Measurements from ENCODE around the gene CD248. TPM values are rescaled to one million over a fixed set of nuclear protein-coding genes. Genes with fewer than 3 reads are reported as not detected.
A peak's percentile ranks its signal among the peaks of the same experiment; 100 is the strongest.

Gene CD248
- total RNA-seq, 1 donor from 2014 or later = 58.8 TPM

DNA sequence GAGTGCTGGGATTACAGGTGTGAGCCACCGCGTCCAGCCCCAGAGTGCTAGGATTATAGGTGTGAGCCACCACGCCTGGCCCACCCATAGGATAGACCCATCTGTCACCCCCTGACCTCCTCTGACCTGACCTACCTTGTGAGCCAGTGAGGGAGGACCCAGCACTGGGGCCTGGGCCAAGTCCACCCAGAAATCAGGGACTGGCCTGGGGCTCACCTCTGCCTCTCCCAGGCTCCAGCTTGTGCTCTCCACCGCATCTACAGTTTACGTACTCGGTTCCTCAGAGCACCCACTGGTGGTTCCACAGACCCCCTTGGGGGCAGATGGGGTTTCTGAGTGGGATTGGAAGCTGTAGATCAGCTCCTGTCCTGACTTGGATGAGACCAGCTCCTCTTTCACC is 48.3 kb upstream of the CD248 start:
- Histone ChIP-seq H3K4me1 (ENCODE audit: insufficient read depth, low read length) (peaks cover 4% of the 10 kb centered on the region), H3K9me3 (ENCODE audit: insufficient read depth, low read depth, low read length) (no peaks in the 10 kb centered on the region), H2AFZ (ENCODE audit: low read depth, low read length) (no peak overlapping the region), H3K27ac (ENCODE audit: low read depth, low read length) (no peak overlapping the region), H3K36me3 (ENCODE audit: insufficient read depth, low read length) (no peaks in the 10 kb centered on the region), H3K9ac (ENCODE audit: low read length) (no peak overlapping the region), H3K4me3 (ENCODE audit: insufficient read depth, low read depth, low read length) (no peak overlapping the region), H4K20me1 (ENCODE audit: insufficient read depth, low read length) (no peaks in the 10 kb centered on the region), H3K4me2 (ENCODE audit: low read length) (no peak overlapping the region), H3K27me3 (ENCODE audit: insufficient read depth, low read length) (no peaks in the 10 kb centered on the region), H3K79me2 (ENCODE audit: insufficient read depth, low read length) (no peaks in the 10 kb centered on the region)
- DNase-seq (ENCODE audit: low read depth) = no peak
- Mint-ChIP-seq H3K9me3 (ENCODE audit: unreplicated experiment) (no peaks in the 10 kb centered on the region), H3K4me3 (ENCODE audit: unreplicated experiment) (no peak overlapping the region), H3K27ac (ENCODE audit: unreplicated experiment) (no peak overlapping the region), H3K36me3 (ENCODE audit: low read depth, unreplicated experiment) (peaks cover 7% of the 10 kb centered on the region), H3K4me1 (ENCODE audit: low read depth, unreplicated experiment) (peaks cover 10% of the 10 kb centered on the region), H3K27me3 (ENCODE audit: low read depth, unreplicated experiment) (no peaks in the 10 kb centered on the region)
- TF ChIP-seq, protein P1, sequence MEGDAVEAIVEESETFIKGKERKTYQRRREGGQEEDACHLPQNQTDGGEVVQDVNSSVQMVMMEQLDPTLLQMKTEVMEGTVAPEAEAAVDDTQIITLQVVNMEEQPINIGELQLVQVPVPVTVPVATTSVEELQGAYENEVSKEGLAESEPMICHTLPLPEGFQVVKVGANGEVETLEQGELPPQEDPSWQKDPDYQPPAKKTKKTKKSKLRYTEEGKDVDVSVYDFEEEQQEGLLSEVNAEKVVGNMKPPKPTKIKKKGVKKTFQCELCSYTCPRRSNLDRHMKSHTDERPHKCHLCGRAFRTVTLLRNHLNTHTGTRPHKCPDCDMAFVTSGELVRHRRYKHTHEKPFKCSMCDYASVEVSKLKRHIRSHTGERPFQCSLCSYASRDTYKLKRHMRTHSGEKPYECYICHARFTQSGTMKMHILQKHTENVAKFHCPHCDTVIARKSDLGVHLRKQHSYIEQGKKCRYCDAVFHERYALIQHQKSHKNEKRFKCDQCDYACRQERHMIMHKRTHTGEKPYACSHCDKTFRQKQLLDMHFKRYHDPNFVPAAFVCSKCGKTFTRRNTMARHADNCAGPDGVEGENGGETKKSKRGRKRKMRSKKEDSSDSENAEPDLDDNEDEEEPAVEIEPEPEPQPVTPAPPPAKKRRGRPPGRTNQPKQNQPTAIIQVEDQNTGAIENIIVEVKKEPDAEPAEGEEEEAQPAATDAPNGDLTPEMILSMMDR (IDR thresholded peaks at IDR 0.05; ENCODE audit: insufficient read depth, low read depth, low read length) = no peak
- no peak for TF ChIP-seq EZH2 (IDR thresholded peaks at IDR 0.05; ENCODE audit: insufficient read depth, low read length)
- no peak for FAIRE-seq

DNA sequence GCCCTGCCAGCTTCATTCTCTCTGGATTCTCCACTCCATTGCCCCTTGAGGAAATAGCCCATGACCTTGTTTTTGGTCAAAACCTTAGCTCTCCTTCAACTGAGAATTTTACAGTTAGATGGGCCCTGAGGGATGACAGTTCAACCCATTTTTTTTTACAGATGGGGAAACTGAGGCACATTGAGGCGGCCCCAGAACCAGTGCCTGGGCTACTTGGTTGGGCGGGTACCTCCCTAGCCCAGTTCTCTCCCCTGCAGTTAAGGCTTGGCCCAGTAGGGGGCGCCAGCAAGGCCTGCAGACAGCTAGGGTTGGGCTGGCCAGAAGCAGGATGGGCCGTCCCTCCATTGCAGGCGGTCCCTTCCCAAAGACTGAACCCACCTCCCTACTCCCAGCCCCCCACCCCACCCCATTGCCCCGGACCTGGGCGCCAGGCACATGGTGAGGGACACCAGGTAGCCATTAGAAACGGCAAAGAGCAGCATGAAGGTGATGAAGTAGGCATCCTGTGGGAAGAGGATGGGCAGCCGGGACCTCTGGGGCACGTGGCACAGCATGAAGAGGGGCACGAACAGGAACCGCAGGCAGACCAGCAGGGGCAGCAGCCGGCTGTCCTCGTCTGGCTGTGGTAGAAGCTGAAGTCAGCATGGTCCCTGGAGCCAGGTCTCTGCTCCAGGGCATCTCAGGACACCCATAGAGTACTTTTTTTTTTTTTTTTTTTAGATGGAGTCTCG is 47.1 kb upstream of the CD248 start:
- no peaks in the 10 kb centered on the region for H3K9me3 ChIP-seq (ENCODE audit: insufficient read depth, low read depth, low read length)
- H3K4me1 Mint-ChIP-seq (ENCODE audit: low read depth, unreplicated experiment) = peaks cover 5% of the 10 kb centered on the region
- H3K27ac Mint-ChIP-seq (ENCODE audit: unreplicated experiment) = no peak overlapping the region
- DNase-seq (ENCODE audit: low read depth) (no peak), FAIRE-seq (no peak)
- H3K4me1 ChIP-seq (ENCODE audit: insufficient read depth, low read length) = no peaks in the 10 kb centered on the region
- no peak overlapping the region for H3K4me3 Mint-ChIP-seq (ENCODE audit: unreplicated experiment)
- H2AFZ ChIP-seq (ENCODE audit: low read depth, low read length) = no peak overlapping the region
- H3K4me2 ChIP-seq (ENCODE audit: low read length) = no peak overlapping the region
- no peaks in the 10 kb centered on the region for H3K27me3 Mint-ChIP-seq (ENCODE audit: low read depth, unreplicated experiment)
- H3K9ac ChIP-seq (ENCODE audit: low read length) = no peak overlapping the region
- no peaks in the 10 kb centered on the region for H3K9me3 Mint-ChIP-seq (ENCODE audit: unreplicated experiment)
- peaks cover 7% of the 10 kb centered on the region for H3K36me3 Mint-ChIP-seq (ENCODE audit: low read depth, unreplicated experiment)
- H3K27ac ChIP-seq (ENCODE audit: low read depth, low read length) = no peak overlapping the region
- no peaks in the 10 kb centered on the region for H4K20me1 ChIP-seq (ENCODE audit: insufficient read depth, low read length)
- H3K27me3 ChIP-seq (ENCODE audit: insufficient read depth, low read length) = no peaks in the 10 kb centered on the region
- TF ChIP-seq, protein P1 (IDR thresholded peaks at IDR 0.05; ENCODE audit: insufficient read depth, low read depth, low read length) = peak; percentile 29
- no peak for TF ChIP-seq EZH2 (IDR thresholded peaks at IDR 0.05; ENCODE audit: insufficient read depth, low read length)
- H3K4me3 ChIP-seq (ENCODE audit: insufficient read depth, low read depth, low read length) = no peak overlapping the region
- no peaks in the 10 kb centered on the region for H3K36me3 ChIP-seq (ENCODE audit: insufficient read depth, low read length)
- H3K79me2 ChIP-seq (ENCODE audit: insufficient read depth, low read length) = no peaks in the 10 kb centered on the region

- H3K36me3 ChIP-seq (ENCODE audit: insufficient read depth, low read length) = no peaks in the 10 kb centered on the region
- Mint-ChIP-seq H3K27ac (ENCODE audit: unreplicated experiment) (no peak overlapping the region), H3K4me1 (ENCODE audit: low read depth, unreplicated experiment) (peaks cover 5% of the 10 kb centered on the region), H3K27me3 (ENCODE audit: low read depth, unreplicated experiment) (no peaks in the 10 kb centered on the region), H3K4me3 (ENCODE audit: unreplicated experiment) (no peak overlapping the region), H3K36me3 (ENCODE audit: low read depth, unreplicated experiment) (peaks cover 7% of the 10 kb centered on the region), H3K9me3 (ENCODE audit: unreplicated experiment) (no peaks in the 10 kb centered on the region)
- no peak overlapping the region for H3K27ac ChIP-seq (ENCODE audit: low read depth, low read length)
- H4K20me1 ChIP-seq (ENCODE audit: insufficient read depth, low read length) = no peaks in the 10 kb centered on the region
- H3K9ac ChIP-seq (ENCODE audit: low read length) = no peak overlapping the region
- FAIRE-seq (no peak), DNase-seq (ENCODE audit: low read depth) (no peak)
- no peak overlapping the region for H3K4me2 ChIP-seq (ENCODE audit: low read length)
- no peaks in the 10 kb centered on the region for H3K4me1 ChIP-seq (ENCODE audit: insufficient read depth, low read length)
- no peaks in the 10 kb centered on the region for H3K27me3 ChIP-seq (ENCODE audit: insufficient read depth, low read length)
- no peaks in the 10 kb centered on the region for H3K9me3 ChIP-seq (ENCODE audit: insufficient read depth, low read depth, low read length)
- no peak overlapping the region for H3K4me3 ChIP-seq (ENCODE audit: insufficient read depth, low read depth, low read length)
- H3K79me2 ChIP-seq (ENCODE audit: insufficient read depth, low read length) = no peaks in the 10 kb centered on the region
- H2AFZ ChIP-seq (ENCODE audit: low read depth, low read length) = no peak overlapping the region
- TF ChIP-seq EZH2 (IDR thresholded peaks at IDR 0.05; ENCODE audit: insufficient read depth, low read length) = no peak
Observed at GRCh38 chr11:66363187-66363601, 46.4 kb upstream of the CD248 start.

Measured in astrocyte (in vitro differentiated cells and primary cell).